NCI-H1092 (cell line): Measurements from ENCODE around the gene PLA2G4D.
"Not testable (repeated sequence)": the region's sequence is repeated elsewhere in the genome, so short reads cannot be mapped to it uniquely, and the experiment has no call there.

Experiments used
- DNase-seq: peaks from one replicate; lab custom pipeline; 2025; lab: John Stamatoyannopoulos, UW

Gene PLA2G4D

GRCh38 chr15:42121682-42122081, 27.3 kb upstream of the PLA2G4D start:
- DNase-seq, result no peak

- no peak for DNase-seq
Measured at GRCh38 chr15:42121021-42121420, 26.7 kb upstream of the PLA2G4D start.

- no peak for DNase-seq
Measured at GRCh38 chr15:42120285-42120684, 25.9 kb upstream of the PLA2G4D start.

GRCh38 chr15:42119446-42119760, 25.0 kb upstream of the PLA2G4D start:
- DNase-seq, result no peak

GRCh38 chr15:42118650-42119445, 24.5 kb upstream of the PLA2G4D start:
- no peak for DNase-seq

GRCh38 chr15:42111924-42112323, 17.6 kb upstream of the PLA2G4D start:
- no peak for DNase-seq

GRCh38 chr15:42110367-42110766, 16.0 kb upstream of the PLA2G4D start:
- no peak for DNase-seq

- no peak for DNase-seq
Measured at GRCh38 chr15:42108806-42109205, 14.4 kb upstream of the PLA2G4D start.

GRCh38 chr15:42108189-42108588, 13.8 kb upstream of the PLA2G4D start:
- DNase-seq, result no peak

GRCh38 chr15:42107473-42107872, 13.1 kb upstream of the PLA2G4D start:
- DNase-seq, result peak; percentile 47

- no peak for DNase-seq
Measured at GRCh38 chr15:42106288-42106687, 11.9 kb upstream of the PLA2G4D start.

GRCh38 chr15:42104095-42104891, 9.9 kb upstream of the PLA2G4D start:
- no peak for DNase-seq

GRCh38 chr15:42102646-42103235, 8.4 kb upstream of the PLA2G4D start:
- no peak for DNase-seq

- no peak for DNase-seq
Measured at GRCh38 chr15:42101861-42102260, 7.5 kb upstream of the PLA2G4D start.

- no peak for DNase-seq
Measured at GRCh38 chr15:42100021-42100800, 5.8 kb upstream of the PLA2G4D start.

- no peak for DNase-seq
Measured at GRCh38 chr15:42097018-42097417, 2.7 kb upstream of the PLA2G4D start.

GRCh38 chr15:42093966-42094365, 396 bp downstream of the PLA2G4D start:
- DNase-seq, result no peak

- DNase-seq, result no peak
Measured at GRCh38 chr15:42092398-42093318, 1.7 kb downstream of the PLA2G4D start.

- not testable (repeated sequence) for DNase-seq
Measured at GRCh38 chr15:42091753-42092397, 2.5 kb downstream of the PLA2G4D start.

GRCh38 chr15:42090781-42091180, 3.6 kb downstream of the PLA2G4D start:
- DNase-seq, result no peak

GRCh38 chr15:42090370-42090769, 4.0 kb downstream of the PLA2G4D start:
- DNase-seq, result no peak
